HG02642 (cell line): ENCODE data around the gene CHRM4.

ENCODE experiments used
- ATAC-seq: cut with Tn5 transposase; IDR thresholded peaks from one replicate; pipeline ENCODE4 v1.9.1; 2021; ENCODE audit warnings: mild to moderate bottlenecking; ENCODE audit not compliant: unreplicated experiment, poor library complexity

CHRM4 gene

DNA sequence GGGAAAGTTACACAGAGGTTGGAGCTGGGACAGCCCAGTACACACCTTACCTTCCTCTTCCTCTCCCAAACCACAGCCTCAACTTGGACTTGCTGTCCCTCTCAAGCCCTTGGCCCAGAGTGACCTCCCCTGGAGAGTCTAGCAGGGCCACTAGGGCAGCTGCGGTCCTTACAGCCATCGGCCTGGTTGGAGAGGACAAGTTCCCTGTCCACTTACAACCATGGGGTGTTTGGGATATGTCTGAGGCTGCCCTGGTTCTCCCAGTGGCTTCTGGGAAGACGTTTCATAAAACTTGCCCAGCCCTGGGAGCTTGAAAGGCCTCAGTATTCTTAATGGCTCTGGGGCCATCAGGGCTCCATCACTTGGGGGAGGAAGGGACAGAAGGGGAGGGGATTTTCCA lies 57.4 kb downstream of the CHRM4 start:
- ATAC-seq, result no peak
